Stimulated activated CD8-positive, alpha-beta memory T cell treated with anti-CD3 and anti-CD28 coated beads, Interleukin-12 subunit alpha, Interleukin-12 subunit beta, amount 100 ng/mL, for 24 hours (primary cell): Measurements from ENCODE around the gene ZBTB7C.

Source experiments
- DNase-seq: peaks from one replicate; pipeline ENCODE4 v3.0.0-alpha.2; 2020; ENCODE audit errors: extremely low read depth

The ZBTB7C gene

GRCh38 chr18:48390641-48391040 is 18.5 kb downstream of the ZBTB7C start:
- no peak for DNase-seq

GRCh38 chr18:48388478-48388877 is 20.7 kb downstream of the ZBTB7C start:
- DNase-seq = no peak

- no peak for DNase-seq
These were observed 21.9 kb downstream of the ZBTB7C start for GRCh38 chr18:48387300-48387699.

GRCh38 chr18:48385596-48385995 is 23.6 kb downstream of the ZBTB7C start:
- DNase-seq = no peak

GRCh38 chr18:48376934-48377333 is 32.2 kb downstream of the ZBTB7C start:
- no peak for DNase-seq

GRCh38 chr18:48376406-48376805 is 32.8 kb downstream of the ZBTB7C start:
- no peak for DNase-seq

- DNase-seq = no peak
These were observed 33.9 kb downstream of the ZBTB7C start for GRCh38 chr18:48375150-48375800.

GRCh38 chr18:48374423-48375149 is 34.6 kb downstream of the ZBTB7C start:
- no peak for DNase-seq

- DNase-seq = no peak
These were observed 37.2 kb downstream of the ZBTB7C start for GRCh38 chr18:48371854-48372602.

GRCh38 chr18:48367557-48367956 is 41.6 kb downstream of the ZBTB7C start:
- DNase-seq = no peak

GRCh38 chr18:48365965-48366364 is 43.2 kb downstream of the ZBTB7C start:
- no peak for DNase-seq

GRCh38 chr18:48364146-48364545 is 45.0 kb downstream of the ZBTB7C start:
- no peak for DNase-seq

GRCh38 chr18:48363175-48363574 is 46.0 kb downstream of the ZBTB7C start:
- no peak for DNase-seq

- DNase-seq = no peak
These were observed 47.4 kb downstream of the ZBTB7C start for GRCh38 chr18:48361801-48362200.

GRCh38 chr18:48360376-48361021 is 48.7 kb downstream of the ZBTB7C start:
- DNase-seq = no peak

GRCh38 chr18:48359626-48360025 is 49.6 kb downstream of the ZBTB7C start:
- no peak for DNase-seq

GRCh38 chr18:48358868-48359267 is 50.3 kb downstream of the ZBTB7C start:
- no peak for DNase-seq

GRCh38 chr18:48356909-48357631 is 52.1 kb downstream of the ZBTB7C start:
- DNase-seq = no peak

- no peak for DNase-seq
These were observed 52.9 kb downstream of the ZBTB7C start for GRCh38 chr18:48356151-48356745.

GRCh38 chr18:48355276-48356115 is 53.7 kb downstream of the ZBTB7C start:
- DNase-seq = no peak
